NCI-H1417 treated with DMSO at 0.1 percent for 48 hours (cell line): Measurements from ENCODE around the gene POLL.
"Not testable (repeated sequence)": the region's sequence is repeated elsewhere in the genome, so short reads cannot be mapped to it uniquely, and the experiment has no call there.

Source experiments
- DNase-seq: peaks from one replicate; lab custom pipeline; 2025; lab: John Stamatoyannopoulos, UW

Gene POLL

DNA sequence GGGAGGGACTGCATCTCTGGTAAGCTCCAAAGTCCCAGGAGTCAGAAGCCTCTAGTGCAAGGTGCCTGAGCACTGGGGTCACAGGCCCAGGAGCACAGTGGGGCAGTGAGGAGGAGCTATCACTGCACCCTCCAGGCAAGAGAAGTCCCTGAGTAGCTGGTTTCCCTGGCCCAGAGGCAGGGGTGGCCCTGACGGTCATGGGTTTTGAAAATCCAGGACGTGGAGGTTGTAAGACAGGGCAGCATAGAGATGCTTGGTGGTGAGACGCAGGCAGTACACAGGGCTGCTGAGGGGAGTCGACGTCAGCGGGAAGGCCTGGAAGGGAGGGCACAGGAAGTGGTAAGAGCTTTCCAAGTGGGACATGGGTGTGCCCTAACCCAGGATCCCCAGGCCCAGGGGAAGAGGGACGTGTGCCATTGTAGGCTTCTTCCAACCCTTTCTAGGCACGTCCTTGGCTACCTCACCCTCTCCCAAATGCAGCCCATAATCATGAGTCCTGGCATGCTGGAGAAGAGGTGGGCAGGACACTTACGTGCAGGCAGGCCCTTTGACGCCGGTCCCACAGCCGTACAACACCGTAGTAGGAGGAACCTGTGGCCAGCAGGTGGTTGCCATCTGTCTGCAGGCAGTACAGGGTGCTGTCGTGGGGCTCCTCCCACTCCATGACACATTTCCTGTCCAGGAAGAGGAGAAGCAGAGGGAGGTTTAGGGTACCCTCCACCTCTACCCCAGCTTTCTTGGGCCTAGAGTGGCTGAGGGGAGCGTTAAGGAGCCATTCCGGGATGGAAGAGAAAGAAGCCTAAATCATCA, 23.2 kb upstream of the POLL start:
- no peak for DNase-seq

DNA sequence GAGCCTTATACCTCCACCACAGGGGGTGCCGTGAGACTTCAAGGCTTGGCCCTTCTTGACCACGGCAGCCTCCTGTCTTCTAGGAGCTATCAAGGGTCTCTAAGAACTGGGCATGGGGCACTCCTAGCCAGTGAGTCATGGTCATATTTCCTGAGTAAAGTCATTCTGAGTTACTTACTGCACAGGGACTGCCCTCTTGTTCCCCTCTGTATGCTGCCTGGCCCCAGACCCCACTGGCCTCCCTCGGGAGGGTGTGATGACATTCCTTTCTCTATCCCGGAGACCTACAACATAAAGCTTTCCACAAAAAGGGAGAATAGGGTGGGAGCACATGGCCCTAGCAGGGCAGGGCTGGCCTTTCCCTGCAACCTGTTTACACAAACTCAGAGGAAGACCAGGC, 21.4 kb upstream of the POLL start:
- no peak for DNase-seq

- DNase-seq, result no peak
Measured at GRCh38 chr10:101607124-101607523, 19.1 kb upstream of the POLL start.

DNA sequence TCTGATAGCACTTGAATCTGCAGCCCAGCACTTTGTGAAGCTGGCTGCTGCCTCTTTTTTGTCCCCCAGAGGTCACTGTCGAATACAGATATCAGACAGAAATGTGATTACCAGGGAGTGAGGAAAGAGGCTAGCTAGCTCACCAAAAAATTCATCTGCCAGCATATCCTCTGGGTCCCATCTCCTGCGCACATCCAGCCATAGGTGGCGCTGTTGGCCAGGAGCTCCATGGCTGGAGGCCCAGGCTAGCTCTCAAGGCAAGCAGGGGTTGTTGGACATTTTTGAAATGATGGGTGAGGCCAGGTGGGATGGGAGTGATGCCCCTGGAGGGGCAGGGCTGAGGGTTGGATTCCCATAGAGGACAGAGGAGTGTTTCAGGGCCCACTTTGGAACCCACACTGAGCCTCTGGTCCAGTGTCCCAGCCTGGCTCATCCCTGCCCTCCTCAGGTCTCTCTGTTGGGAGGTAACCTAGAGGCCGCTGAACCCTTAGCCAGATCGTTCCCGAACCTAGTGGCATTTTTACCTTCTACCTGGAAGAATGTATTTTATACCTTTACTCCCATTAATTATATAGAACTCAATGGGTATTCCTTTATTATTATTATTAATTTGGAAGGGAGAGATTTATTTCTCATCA, 14.8 kb upstream of the POLL start:
- DNase-seq, result no peak

GRCh38 chr10:101601541-101601940, 13.5 kb upstream of the POLL start:
- no peak for DNase-seq

- no peak for DNase-seq
Measured at GRCh38 chr10:101597091-101597900, 9.2 kb upstream of the POLL start.

DNA sequence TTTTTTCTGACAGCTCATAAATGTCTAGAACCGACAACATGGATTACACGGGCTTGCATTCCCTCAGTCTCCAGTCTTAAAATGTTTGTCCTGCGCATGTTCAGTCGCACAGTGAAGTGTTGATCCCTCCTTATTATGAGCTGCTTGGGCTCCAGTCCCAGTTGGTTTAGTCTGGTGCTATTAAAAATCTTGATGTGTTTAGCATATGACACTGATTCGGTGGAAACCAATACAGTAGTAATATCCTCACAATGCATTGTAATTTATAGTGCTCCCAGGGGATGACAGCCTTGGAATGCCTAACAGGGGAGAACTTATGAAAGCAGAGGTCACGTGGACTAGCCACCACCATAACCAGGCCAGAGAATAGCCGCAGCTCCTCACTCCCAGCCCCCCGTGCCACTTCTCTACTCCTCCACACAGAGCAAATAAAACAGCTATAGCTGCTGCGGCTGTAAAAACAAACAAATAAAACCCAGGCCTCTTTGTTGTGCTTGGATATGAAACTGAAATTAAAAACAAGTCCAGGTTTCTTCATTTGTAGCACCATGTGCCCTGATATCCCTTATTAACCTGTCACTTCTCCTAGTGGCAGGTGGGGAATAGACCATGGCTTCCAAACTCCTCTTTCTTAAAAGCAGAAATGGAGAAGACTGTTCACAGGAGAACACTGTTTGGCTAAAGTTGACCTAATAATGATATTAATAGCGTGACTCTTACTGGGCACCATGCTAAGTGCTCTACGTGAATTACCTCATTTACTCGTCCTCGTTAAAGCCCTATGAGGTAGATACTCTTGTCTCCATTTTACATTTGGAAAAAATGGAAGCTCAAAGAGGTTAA, 7.8 kb upstream of the POLL start:
- no peak for DNase-seq

- DNase-seq, result not testable (repeated sequence)
Measured at GRCh38 chr10:101593331-101593730, 5.3 kb upstream of the POLL start.

- DNase-seq, result no peak
Measured at GRCh38 chr10:101588879-101589278, 822 bp upstream of the POLL start.

GRCh38 chr10:101585841-101586240, 2.2 kb downstream of the POLL start:
- no peak for DNase-seq

DNA sequence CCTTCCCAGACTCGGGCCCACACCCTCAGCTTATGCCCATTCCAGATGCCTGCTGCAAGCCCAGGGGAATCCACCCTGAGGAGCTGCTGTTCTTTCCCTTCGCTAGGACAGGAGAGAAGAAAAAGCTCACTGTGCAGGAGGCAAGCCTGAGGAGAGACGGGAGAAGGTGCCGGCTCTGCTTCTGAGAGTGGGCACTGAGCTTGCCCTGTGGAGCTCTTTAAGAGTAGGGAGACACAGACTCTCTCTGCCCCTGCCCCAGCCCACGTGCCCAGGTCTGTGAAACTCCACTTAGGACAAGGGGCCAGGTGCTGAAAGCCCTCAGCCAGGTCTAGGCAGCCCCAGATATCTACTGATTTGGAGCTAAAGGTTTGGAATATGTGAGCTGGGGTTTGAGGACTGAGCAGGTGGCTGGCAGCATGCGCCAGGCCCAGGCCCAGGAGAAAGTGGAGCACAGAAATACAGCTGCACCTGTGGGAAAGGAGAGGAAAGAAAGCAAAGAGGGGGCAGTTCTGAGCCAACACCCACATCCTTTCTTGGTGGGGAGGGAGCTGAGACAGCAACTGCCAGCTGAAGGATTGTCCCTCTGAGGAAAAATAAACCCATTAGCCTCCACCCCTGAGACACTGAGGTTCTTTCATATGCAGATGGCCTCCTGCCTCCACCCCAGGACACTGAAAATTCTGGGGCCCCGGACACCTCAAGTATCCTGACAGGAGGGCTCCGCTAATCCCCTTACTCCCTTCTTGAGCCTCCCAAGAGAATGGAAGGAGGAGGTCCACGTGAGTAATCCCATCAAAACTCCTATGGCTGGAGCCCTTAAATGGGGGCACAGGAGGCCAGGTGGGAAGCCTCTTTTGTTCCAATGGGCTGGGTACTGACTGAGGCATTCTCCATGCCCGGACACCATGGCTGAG, 7.3 kb downstream of the POLL start:
- DNase-seq, result no peak

DNA sequence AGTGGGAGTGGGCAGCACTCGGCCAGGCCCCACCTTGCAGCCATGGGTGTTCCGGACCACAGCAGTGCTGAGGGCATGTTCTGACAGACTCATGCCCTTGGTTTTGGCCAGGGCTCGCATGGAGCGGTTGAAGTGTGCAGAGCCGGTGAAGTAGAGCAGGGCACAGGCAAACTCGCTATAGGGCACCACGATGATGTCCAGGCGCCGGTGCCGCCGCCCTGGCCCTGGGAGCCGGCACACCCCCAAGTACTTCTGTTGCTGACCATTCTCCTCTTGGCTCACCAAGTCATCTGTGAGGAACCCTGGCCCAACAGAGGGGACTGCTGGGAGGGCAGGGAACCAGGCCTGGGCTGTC, 8.6 kb downstream of the POLL start:
- DNase-seq, result no peak

- no peak for DNase-seq
Measured at GRCh38 chr10:101578803-101579515, 9.1 kb downstream of the POLL start.

- DNase-seq, result no peak
Measured at GRCh38 chr10:101578192-101578591, 9.9 kb downstream of the POLL start.

GRCh38 chr10:101577121-101577871, 10.8 kb downstream of the POLL start:
- DNase-seq, result no peak

- DNase-seq, result no peak
Measured at GRCh38 chr10:101576211-101576863, 11.7 kb downstream of the POLL start.

- no peak for DNase-seq
Measured at GRCh38 chr10:101575580-101576210, 12.4 kb downstream of the POLL start.

- DNase-seq, result no peak
Measured at GRCh38 chr10:101575091-101575490, 13.0 kb downstream of the POLL start.
